Measurements from ENCODE around the gene SYNRG.

The SYNRG gene

DNA sequence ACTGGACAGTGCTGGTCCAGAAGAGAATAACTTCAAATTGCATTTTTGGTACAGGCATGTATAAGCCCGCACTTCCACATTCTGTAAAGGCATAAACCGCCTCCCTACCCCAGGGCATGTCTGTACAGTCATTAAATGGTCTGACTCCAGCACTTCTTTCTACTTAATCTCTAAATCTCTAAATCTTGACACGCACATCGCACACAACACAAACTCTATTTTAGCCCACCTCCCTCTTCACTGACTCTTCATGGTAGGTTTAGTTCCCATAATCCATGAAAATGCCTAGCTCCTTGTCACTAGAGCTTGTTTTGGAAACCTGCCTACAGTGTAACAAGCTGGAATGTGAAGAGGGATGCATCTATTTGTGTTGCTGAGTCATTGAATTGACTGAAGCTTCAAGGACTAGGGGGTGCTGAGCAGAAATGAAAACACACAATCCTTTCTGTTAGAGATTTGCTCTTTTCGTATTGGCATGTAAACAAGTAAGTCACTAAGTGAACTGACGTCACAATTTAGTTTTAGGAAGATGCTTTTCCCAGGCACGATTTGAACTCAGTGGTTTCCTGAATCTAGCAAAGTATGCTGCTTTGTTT is 121.1 kb downstream of the SYNRG start (continued):
- TF ChIP-seq, protein P1, sequence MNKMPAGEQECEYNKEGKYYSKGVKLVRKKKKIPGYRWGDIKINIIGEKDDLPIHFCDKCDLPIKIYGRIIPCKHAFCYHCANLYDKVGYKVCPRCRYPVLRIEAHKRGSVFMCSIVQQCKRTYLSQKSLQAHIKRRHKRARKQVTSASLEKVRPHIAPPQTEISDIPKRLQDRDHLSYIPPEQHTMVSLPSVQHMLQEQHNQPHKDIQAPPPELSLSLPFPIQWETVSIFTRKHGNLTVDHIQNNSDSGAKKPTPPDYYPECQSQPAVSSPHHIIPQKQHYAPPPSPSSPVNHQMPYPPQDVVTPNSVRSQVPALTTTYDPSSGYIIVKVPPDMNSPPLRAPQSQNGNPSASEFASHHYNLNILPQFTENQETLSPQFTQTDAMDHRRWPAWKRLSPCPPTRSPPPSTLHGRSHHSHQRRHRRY (tag by site-specific recombination; IDR thresholded peaks at IDR 0.05), result no peak
- TF ChIP-seq, protein P2, sequence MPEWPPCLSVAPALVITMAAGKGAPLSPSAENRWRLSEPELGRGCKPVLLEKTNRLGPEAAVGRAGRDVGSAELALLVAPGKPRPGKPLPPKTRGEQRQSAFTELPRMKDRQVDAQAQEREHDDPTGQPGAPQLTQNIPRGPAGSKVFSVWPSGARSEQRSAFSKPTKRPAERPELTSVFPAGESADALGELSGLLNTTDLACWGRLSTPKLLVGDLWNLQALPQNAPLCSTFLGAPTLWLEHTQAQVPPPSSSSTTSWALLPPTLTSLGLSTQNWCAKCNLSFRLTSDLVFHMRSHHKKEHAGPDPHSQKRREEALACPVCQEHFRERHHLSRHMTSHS (tag by site-specific recombination; IDR thresholded peaks at IDR 0.05), result no peak
- TF ChIP-seq ZNF530 (tag by site-specific recombination; IDR thresholded peaks at IDR 0.05; ENCODE audit: low read depth), result no peak
- TF ChIP-seq ZFP41 (tag by site-specific recombination; IDR thresholded peaks at IDR 0.05; ENCODE audit: borderline replicate concordance), result no peak
- TF ChIP-seq ZNF157 (tag by site-specific recombination; IDR thresholded peaks at IDR 0.05), result no peak
- TF ChIP-seq ZFP3 (tag by site-specific recombination; IDR thresholded peaks at IDR 0.05; ENCODE audit: low read depth), result no peak
- no peak for TF ChIP-seq ZNF341 (tag by site-specific recombination; IDR thresholded peaks at IDR 0.05; ENCODE audit: low read depth)
- TF ChIP-seq HIC1 (tag by site-specific recombination; IDR thresholded peaks at IDR 0.05), result no peak
- TF ChIP-seq SETDB1 (IDR thresholded peaks at IDR 0.05; ENCODE audit: insufficient read length, low read length), result no peak
- TF ChIP-seq PRDM2 (tag by site-specific recombination; IDR thresholded peaks at IDR 0.05; ENCODE audit: borderline replicate concordance), result no peak
- TF ChIP-seq ZNF174 (tag by site-specific recombination; IDR thresholded peaks at IDR 0.05), result no peak
- no peak for TF ChIP-seq ZNF571 (tag by site-specific recombination; IDR thresholded peaks at IDR 0.05)
- TF ChIP-seq ZNF654 (tag by site-specific recombination; IDR thresholded peaks at IDR 0.05; ENCODE audit: low read depth), result no peak
- TF ChIP-seq ZNF366 (tag by site-specific recombination; conservative IDR thresholded peaks at IDR 0.05), result peak; percentile 67
- peak; percentile 89 for TF ChIP-seq ZBTB17 (tag by site-specific recombination; IDR thresholded peaks at IDR 0.05)
- peak; percentile 60 for TF ChIP-seq SCRT2 (tag by site-specific recombination; IDR thresholded peaks at IDR 0.05)
- no peak for TF ChIP-seq ZBTB6 (tag by site-specific recombination; IDR thresholded peaks at IDR 0.05)
- peak; percentile 91 for TF ChIP-seq PRDM10 (tag by site-specific recombination; IDR thresholded peaks at IDR 0.05)
- no peak for TF ChIP-seq ZNF148 (tag by site-specific recombination; IDR thresholded peaks at IDR 0.05; ENCODE audit: borderline replicate concordance)
- TF ChIP-seq ZNF621 (tag by site-specific recombination; IDR thresholded peaks at IDR 0.05), result no peak
- no peak for TF ChIP-seq ZNF626 (tag by site-specific recombination; IDR thresholded peaks at IDR 0.05)
